Limb (tissue), 2 donors: Measurements from ENCODE around the gene MTHFD1L.
"Not testable (repeated sequence)": the region's sequence is repeated elsewhere in the genome, so short reads cannot be mapped to it uniquely, and the experiment has no call there.

Experiments
- DNase-seq, 2 donors: peaks; one replicate each; pipeline ENCODE4 v3.0.0-alpha.2; 2016; ENCODE audit errors: extremely low spot score in 2 of 2

The MTHFD1L gene

GRCh38 chr6:151119823-151120524 lies 254.5 kb downstream of the MTHFD1L start:
- DNase-seq = no peak

GRCh38 chr6:151121900-151122299 lies 256.4 kb downstream of the MTHFD1L start:
- DNase-seq = peak in 1 of 2 donors; percentile 35

- DNase-seq = not testable (repeated sequence)
Observed at GRCh38 chr6:151123641-151124040, 258.1 kb downstream of the MTHFD1L start.

- not testable (repeated sequence) for DNase-seq
Observed at GRCh38 chr6:151125242-151125641, 259.7 kb downstream of the MTHFD1L start.

- DNase-seq = not testable (repeated sequence)
Observed at GRCh38 chr6:151125651-151126416, 260.3 kb downstream of the MTHFD1L start.

GRCh38 chr6:151126417-151126724 lies 260.9 kb downstream of the MTHFD1L start:
- not testable (repeated sequence) for DNase-seq

- not testable (repeated sequence) for DNase-seq
Observed at GRCh38 chr6:151127133-151127798, 261.8 kb downstream of the MTHFD1L start.

- no peak for DNase-seq
Observed at GRCh38 chr6:151128763-151129370, 263.4 kb downstream of the MTHFD1L start.

GRCh38 chr6:151130329-151130728 lies 264.8 kb downstream of the MTHFD1L start:
- DNase-seq = no peak

- peak in 1 of 2 donors; percentile 15 for DNase-seq
Observed at GRCh38 chr6:151131324-151132007, 266.0 kb downstream of the MTHFD1L start.

- DNase-seq = peak in 1 of 2 donors; percentile 18
Observed at GRCh38 chr6:151136141-151136755, 270.7 kb downstream of the MTHFD1L start.

GRCh38 chr6:151137542-151137941 lies 272.0 kb downstream of the MTHFD1L start:
- no peak for DNase-seq

GRCh38 chr6:151139524-151139923 lies 274.0 kb downstream of the MTHFD1L start:
- no peak for DNase-seq

GRCh38 chr6:151140767-151141166 lies 275.3 kb downstream of the MTHFD1L start:
- peak in 1 of 2 donors; percentile 52 for DNase-seq

GRCh38 chr6:151141685-151142084 lies 276.2 kb downstream of the MTHFD1L start:
- no peak for DNase-seq

- DNase-seq = no peak
Observed at GRCh38 chr6:151142676-151143075, 277.2 kb downstream of the MTHFD1L start.

- DNase-seq = no peak
Observed at GRCh38 chr6:151143337-151143736, 277.8 kb downstream of the MTHFD1L start.

GRCh38 chr6:151143806-151144205 lies 278.3 kb downstream of the MTHFD1L start:
- no peak for DNase-seq

- DNase-seq = no peak
Observed at GRCh38 chr6:151147118-151147832, 281.8 kb downstream of the MTHFD1L start.

GRCh38 chr6:151148111-151148510 lies 282.6 kb downstream of the MTHFD1L start:
- no peak for DNase-seq
